A172 (cell line): ENCODE measurements around the gene TMEM108. TPM values are rescaled to one million over a fixed set of nuclear protein-coding genes. Genes with fewer than 3 reads are reported as not detected.

ENCODE experiments used
- DNase-seq: peaks from one replicate; pipeline ENCODE4 v3.0.0-alpha.2; 2015; ENCODE audit warnings: low spot score
- total RNA-seq: library from RNA; depleted of rRNA; stranded (reverse); fragments of >200 nt; shearing (Covaris generic); gene quantifications from 2 replicates; pipeline ENCODE4 v1.2.3, GENCODE V29; 2014

The TMEM108 gene
- total RNA-seq, 1 experiment from 2014 or later = not detected

DNA sequence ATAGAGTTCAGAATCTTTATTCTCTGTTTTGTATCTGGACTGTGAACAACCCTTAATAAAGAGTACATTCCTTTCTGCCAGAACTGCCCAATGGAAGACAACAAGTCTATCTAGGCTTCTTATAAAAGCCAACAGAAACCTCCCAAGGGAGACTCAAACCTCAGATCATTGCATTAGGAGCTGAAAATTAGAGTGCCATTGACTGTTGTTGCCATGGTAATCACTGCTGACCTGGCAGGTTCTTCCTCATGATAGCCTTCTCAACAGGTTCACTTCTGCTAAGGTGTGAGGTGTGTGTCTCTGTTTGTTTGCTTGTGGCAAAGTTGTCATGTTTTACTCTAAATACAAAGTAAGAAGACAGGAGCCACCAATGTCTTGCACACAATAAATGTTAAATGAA is 79.2 kb downstream of the TMEM108 start:
- DNase-seq = no peak

GRCh38 chr3:133119176-133119575 is 81.0 kb downstream of the TMEM108 start:
- DNase-seq = no peak

DNA sequence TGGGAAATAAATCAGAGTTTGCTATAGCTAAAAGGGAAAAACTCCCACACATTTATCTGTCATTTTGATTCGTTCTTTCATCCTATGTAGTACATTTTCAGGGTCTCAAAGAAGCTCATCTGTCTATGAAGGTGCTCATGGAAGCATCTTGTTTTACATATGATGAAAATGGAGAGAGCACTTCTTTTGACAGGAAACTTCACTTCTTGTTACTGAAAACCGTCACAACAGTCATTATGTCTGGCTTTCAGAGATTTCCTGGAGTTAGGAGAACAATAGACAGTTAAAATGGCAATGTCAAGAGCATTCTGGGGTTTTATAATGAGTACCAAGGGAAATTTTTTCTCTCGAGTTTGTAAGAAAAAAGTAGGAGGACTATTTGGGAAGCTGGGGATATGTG is 83.3 kb downstream of the TMEM108 start:
- no peak for DNase-seq

DNA sequence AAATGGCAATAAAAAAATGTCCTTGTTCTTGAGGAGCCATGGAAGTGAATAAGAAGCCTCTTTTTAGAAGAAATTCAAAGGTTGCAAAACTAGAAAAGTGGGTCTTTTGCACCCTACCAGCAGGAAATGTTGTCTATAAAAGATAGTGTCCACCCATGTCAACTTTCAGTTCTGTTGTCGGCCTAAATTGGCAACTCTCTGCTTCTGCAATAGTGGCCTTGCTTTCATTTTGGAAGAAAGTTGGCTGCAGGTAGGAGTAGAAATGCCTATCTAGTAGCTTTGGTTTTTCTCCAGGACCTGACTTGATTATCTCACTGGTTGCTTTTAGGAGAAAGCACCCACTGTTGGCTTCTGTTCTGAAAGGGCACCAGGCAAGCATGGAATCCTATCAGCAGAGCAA is 85.4 kb downstream of the TMEM108 start:
- no peak for DNase-seq

- no peak for DNase-seq
Measured at GRCh38 chr3:133124511-133124910, 86.3 kb downstream of the TMEM108 start.

- DNase-seq = no peak
Measured at GRCh38 chr3:133125171-133125570, 87.0 kb downstream of the TMEM108 start.

GRCh38 chr3:133125802-133126201 is 87.6 kb downstream of the TMEM108 start:
- no peak for DNase-seq

DNA sequence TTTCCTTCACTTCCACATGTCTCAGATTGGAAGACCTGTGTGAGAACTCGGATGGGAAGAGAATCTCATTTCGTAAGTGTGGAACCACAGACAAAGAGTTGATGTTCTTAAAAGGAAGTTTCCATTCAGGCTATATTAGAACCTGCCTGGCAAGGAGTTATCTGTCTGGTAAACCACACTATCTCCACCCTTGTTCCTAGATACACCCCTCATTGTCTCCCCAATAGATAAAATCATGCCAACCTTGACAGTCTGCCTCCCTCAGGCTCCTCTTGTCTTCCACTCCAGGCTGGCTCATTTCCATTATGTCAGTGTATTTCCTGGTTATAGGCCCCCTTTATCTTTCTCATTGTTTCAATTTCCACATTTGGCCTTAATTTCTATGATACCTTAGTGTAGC is 89.2 kb downstream of the TMEM108 start:
- DNase-seq = no peak

GRCh38 chr3:133130168-133130567 is 92.0 kb downstream of the TMEM108 start:
- DNase-seq = no peak

DNA sequence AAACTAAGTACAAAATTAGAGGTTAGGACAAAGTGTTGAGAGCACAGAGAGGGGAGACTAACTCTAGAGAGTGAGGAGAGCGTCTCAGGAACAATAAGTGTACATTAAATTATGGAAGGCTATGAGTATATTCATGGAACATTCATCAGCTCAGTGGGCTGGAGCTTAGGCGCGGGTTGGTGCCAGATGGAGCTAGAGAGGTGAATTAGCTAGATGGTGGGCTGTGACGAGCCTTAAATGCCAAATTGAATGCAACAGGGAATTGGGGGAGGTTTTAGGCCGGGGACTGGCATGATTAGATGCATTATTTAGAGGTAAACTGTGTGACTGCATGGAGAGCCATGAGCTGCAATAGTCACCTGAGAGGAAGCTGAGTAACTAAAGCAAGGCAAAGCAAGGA is 97.1 kb downstream of the TMEM108 start:
- no peak for DNase-seq

DNA sequence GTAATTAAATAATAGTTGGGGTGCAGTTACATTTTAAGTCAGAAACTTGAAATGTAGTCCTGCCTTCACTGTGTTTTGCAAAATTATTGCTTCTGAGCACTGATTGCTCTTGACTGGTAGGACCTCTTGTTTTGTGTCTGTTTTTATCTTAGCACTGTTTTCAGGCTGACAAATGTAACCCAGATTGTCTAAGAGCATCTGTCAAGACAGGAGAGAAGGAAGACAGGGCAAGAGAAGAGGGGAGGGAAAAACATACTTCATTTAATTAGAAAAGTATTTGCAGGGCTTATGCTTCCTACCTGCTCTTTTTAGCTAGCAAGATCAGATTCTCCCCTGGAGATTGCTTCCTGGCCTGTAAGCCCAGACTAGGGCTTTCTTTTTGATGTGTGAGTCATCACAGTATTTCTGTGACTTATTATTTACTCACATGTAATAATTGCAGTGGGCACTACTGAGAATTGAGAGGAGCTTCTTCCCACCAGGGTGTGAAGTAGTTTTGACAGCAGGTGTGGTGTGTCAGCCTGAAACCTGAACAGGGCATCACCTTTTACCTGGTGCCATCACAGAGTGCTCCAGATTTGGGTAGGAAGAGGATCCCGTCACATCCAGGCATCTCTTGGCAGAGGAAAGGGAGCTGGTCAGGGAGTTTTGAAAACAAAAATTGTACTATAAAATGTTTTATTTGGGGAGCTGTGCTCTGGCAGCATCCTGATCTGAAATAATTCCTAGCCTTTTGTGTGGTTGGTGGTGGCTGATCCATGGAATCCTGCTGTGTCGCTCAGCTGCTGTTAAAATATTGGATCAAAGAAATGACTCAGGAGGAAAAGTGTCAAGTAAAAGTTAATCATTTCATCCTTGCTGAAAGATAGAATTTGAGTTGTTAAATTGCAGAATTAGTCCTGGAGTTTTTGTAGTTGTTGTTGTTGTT is 98.2 kb downstream of the TMEM108 start:
- peak; percentile 28 for DNase-seq

DNA sequence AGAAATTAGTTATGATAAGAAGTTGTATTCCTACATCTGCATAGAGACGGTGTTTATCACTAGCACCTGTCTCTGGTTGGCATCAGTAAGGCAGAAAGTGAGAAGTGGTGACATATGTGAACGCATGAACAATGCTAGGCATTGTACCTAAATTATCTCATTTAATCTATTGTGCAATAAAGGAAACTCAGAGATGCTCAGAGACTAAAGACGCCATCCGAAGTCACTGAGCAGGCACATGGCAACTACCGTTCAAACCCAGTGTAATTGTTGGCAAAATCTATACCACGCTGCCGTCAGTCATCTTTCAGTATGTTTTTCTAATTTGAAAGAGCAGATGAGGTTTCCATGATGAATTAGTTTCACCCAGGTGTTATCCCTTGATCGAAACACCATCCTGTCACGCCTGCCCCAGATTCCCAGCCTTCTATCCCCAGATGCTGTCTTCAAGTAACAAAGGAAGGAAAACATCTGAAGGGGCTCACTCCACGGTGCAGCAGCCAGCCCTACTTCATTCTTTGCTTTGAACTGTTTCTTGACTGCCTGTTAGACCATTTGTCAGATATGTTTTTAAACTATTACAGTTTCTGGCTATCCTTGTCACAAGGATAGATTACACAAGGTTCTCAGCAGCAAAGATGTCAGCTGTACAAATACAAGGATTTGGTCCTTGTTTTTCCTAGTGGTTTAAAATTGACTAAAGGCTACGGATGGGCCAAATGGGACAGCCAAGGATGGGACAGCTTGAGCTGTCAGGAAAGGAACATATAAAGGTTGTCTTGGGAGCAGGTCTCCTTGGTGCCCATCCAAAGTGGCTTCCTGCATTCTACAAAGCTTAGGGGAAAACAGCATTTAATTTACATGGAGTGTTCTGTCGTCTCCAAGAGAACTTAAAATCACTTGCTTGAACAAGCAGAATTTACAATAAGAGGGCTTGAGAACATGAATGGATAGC is 99.1 kb downstream of the TMEM108 start:
- no peak for DNase-seq

DNA sequence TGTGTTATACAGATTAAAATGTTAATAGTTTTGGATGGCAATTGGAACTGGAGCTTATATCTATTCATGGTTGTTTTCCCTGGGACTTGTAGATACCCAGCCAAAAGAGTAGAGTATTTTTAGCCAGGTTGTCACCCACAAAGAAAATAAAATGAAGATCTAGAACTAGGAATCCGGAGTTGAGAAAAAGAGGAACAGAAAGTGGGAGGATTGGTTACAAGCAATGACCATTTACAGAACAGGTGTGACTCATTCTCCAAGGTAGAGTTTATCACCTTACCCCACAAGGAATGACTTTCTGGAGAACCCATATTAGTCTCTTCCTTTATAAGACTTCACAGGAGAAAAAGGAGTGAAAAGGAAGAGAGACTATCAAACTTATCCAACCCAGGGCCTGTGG is 99.8 kb downstream of the TMEM108 start:
- no peak for DNase-seq

- no peak for DNase-seq
Measured at GRCh38 chr3:133152056-133152455, 113.9 kb downstream of the TMEM108 start.

DNA sequence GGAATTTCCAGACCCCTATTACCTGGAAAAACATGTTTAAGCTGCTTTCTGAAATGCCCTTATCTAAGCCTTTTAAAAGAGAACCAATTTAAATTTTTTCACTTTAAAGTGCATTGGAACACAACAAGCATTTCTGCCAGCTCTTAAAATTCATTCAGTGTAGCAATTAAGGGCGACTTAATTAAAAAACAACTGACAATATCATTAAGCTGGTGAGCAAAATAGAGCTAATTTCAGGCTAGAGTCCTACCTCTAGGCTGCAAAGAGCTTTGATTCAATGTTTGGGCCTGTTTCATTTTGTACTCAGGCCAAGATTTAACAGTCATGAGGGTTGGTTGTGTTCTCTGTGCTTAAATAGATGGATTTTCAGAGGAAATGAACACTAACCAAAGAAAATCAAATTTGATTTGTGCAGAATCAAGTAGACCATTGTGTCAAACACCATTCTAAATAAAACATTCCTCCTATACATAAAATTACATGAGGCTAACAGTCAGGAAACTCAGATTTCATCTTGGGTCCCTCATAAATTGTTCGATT is 114.6 kb downstream of the TMEM108 start:
- no peak for DNase-seq

- no peak for DNase-seq
Measured at GRCh38 chr3:133153382-133153781, 115.2 kb downstream of the TMEM108 start.

DNA sequence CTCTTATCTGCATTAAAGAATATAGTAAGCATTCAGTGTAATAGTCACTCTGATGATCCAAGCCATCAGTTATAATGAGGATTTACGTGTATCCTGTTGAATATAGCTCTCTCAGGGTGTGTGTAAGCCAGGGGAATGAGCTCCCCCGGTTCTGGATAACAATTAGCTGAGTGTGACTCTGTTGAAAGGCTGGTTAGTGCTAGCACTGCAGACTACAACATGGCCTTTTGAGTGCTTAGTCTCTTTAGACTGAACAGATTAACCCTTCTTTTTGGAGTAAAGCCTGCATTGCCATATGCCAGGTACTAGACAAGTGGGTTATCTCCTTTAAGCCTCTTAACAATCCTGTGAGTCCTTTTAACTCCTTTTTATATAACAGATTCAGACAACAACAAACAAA is 119.5 kb downstream of the TMEM108 start:
- no peak for DNase-seq

GRCh38 chr3:133158686-133159085 is 120.5 kb downstream of the TMEM108 start:
- no peak for DNase-seq

DNA sequence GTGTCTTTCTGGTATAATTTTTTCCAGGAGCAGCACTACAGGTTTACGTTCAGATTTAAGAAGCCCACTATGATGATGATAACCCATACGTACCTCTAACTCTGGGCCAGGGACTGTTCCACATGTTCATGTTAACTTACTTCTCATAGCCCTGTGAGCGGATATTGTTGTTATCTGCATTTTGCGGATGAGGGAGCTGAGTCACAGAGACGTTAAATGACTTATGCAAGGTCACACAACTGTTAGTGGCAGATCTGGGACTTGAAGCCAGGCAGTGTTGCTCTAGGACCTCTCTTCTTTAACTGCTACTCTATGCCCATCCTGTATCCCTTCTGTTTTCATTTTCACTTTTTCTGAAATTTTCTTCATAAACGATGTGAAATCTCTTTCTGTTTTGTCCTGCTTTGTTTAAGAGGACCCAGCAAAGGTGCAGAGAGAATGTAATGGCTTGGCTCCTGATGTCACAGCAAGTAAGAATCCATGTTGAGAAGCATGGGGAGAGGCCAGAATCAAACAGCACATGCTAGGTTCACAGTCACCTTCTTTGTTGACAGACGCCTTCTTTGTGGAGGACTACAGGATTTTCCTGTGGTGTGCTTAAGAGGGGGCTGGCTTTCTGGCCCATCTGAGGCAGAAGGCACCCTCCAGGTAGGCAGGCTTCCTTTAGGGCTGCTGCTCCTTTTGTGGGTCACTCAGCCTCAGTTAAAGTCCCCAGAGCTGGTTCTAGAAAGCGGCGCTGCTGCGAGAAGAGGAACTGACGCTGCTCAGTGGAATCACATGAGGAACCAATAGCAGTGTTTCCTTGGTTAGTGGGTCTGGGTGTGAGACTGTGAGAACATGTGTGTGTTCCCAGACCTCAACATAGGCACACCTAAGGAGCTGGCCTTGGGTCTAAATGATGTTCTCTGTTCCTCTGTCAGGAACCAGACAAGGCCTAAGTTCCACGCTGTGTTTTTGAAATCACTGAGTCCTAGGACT is 121.6 kb downstream of the TMEM108 start:
- DNase-seq = no peak

DNA sequence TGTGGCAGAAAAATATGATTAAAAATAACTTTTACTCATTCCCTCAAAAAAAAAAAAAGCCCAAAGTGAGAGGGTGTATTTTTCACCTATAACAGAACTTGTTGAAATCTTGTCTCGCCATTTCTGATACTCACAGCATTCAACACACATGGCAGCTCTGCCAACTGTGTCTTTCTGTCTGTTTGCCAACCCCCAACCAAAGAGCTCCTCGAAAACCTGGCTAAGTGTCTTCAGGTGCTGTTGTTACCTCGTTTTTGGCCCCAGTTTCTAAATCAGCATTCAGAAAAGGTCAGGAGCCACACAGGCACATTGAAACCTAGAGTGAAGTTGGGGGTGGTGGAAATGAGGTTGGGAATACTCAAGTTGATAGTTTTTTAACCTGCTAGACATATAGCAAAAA is 123.5 kb downstream of the TMEM108 start:
- no peak for DNase-seq

DNA sequence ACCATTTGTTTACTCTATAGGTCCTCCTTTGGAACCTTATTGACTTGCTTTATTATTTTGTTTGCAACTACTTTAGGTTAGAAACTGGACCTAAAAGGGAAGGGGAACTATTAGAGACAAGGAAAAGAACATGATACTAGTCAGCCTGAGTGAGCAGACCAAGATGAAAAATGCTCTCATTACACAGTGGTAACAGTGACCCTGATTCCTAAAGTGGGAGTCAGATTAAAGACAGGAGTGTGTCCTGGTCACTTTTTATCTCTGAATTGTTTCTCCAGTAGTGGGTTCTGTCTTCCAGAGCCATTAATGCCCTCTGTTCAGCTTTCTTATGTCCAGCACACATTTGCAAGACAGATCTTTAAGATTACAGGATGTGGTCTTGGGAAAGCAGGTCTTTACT is 124.1 kb downstream of the TMEM108 start:
- no peak for DNase-seq
